ENCODE measurements around the gene RFPL4AL1. TPM values are rescaled to one million over a fixed set of nuclear protein-coding genes. Genes with fewer than 3 reads are reported as not detected.
"Not testable (repeated sequence)": the region's sequence is repeated elsewhere in the genome, so short reads cannot be mapped to it uniquely, and the experiment has no call there.

RFPL4AL1 gene
- not detected in 2 replicates for total RNA-seq

DNA sequence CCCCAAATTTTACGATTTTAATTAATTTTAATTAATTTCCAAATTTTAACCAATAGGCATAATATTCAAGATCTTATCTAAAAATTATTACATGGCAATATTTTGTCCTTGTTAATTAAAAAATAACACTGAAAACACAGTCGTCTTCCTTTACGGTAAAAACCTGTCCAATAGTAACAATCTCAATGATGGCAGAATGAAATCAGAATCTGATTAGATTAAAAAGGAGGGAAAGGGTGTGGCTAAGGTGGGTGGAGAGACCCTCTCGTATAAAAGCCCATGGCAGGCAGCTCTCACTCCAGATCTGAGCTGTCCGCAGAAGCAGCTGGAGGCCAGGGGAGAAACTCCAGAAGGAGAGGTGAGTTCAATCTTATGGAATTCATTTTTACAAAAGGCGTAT lies at the start of gene RFPL4AL1:
TSS of gene RFPL4AL1 (plus strand) at position 301 of the 400 bp plus-strand sequence. CDS start 2,687 bp downstream, outside the sequence.
- DNase-seq (ENCODE audit: low read depth); H3K4me3 ChIP-seq (ENCODE audit: low read depth, low read length): not testable (repeated sequence)

- H3K4me3 ChIP-seq (ENCODE audit: low read depth, low read length): no peak overlapping the region
- DNase-seq (ENCODE audit: low read depth): no peak
- TF ChIP-seq, protein P1, sequence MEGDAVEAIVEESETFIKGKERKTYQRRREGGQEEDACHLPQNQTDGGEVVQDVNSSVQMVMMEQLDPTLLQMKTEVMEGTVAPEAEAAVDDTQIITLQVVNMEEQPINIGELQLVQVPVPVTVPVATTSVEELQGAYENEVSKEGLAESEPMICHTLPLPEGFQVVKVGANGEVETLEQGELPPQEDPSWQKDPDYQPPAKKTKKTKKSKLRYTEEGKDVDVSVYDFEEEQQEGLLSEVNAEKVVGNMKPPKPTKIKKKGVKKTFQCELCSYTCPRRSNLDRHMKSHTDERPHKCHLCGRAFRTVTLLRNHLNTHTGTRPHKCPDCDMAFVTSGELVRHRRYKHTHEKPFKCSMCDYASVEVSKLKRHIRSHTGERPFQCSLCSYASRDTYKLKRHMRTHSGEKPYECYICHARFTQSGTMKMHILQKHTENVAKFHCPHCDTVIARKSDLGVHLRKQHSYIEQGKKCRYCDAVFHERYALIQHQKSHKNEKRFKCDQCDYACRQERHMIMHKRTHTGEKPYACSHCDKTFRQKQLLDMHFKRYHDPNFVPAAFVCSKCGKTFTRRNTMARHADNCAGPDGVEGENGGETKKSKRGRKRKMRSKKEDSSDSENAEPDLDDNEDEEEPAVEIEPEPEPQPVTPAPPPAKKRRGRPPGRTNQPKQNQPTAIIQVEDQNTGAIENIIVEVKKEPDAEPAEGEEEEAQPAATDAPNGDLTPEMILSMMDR (conservative IDR thresholded peaks at IDR 0.05; ENCODE audit: low read depth, low read length): no peak
These were observed 48.6 kb upstream of the RFPL4AL1 start for GRCh38 chr19:55720214-55720746.

DNA sequence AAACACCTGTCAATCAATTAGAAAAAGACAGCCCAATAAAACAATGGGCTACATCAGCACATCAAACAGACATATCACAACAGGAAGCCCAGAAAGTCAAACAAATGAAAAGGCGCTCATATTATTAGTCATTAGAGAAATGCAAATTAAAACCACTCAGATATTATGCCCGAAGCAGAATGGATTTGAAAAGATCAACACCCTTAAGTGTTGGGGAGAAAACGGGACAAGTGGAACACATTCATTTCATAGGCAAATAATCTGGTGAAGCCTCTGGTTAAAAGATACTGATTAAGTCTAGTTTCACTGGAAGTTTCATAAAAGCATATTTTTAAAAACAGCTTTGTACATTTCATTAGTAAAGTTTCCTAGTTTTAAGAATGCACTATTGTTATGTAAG lies 48.1 kb upstream of the RFPL4AL1 start:
- TF ChIP-seq, protein P1 (conservative IDR thresholded peaks at IDR 0.05; ENCODE audit: low read depth, low read length): no peak
- no peak overlapping the region for H3K4me3 ChIP-seq (ENCODE audit: low read depth, low read length)
- no peak for DNase-seq (ENCODE audit: low read depth)

DNA sequence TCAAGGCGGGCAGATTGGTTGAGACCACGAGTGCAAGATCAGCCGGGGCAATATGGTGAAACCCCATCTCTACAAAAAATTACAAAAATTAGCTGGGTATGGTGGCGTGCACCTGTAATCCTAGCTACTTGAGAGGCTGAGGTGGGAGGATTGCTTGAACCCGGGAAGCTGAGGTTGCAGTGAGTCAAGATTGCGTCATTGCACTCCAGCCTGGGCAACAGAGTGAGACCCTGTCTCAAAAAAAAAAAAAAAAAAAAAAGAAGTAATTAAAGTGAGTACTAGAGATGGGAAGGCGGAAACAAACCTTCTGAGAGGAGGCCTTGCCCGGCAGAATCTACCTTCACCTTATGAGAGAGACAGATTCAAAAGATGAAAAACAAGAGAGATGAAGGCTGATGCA lies 45.4 kb upstream of the RFPL4AL1 start:
- TF ChIP-seq, protein P1 (conservative IDR thresholded peaks at IDR 0.05; ENCODE audit: low read depth, low read length): no peak
- no peak for DNase-seq (ENCODE audit: low read depth)

GRCh38 chr19:55730378-55730777 lies 38.5 kb upstream of the RFPL4AL1 start:
- DNase-seq (ENCODE audit: low read depth); H3K4me3 ChIP-seq (ENCODE audit: low read depth, low read length): not testable (repeated sequence)

More for the DNA sequence above, 45.4 kb upstream of the RFPL4AL1 start:
- H3K4me3 ChIP-seq (ENCODE audit: low read depth, low read length): no peak overlapping the region

DNA sequence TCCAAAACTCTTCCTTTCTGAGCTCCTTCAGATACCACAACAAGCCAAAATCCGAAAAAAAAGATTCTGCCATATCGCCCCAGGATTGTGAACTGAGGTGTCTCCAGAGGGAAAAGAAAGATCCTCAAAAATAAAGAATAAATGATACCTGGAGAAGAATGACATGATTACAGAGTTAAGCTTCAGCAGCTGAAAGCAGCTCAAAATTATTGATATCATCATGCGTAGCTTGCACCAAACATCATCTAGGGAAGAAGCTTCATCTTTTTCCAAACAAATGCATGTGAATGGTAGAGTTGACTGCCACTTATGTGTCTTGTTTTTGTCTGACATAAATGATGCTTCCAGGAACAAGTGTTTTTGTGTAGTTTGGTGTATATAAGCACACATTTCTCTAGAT lies 30.6 kb upstream of the RFPL4AL1 start, which contains the start of gene NLRP9:
TSS of gene NLRP9 (minus strand) at position 101 of the 400 bp plus-strand sequence. CDS start at position 73, 28 bp downstream.
- DNase-seq (ENCODE audit: low read depth): no peak
- TF ChIP-seq, protein P1 (conservative IDR thresholded peaks at IDR 0.05; ENCODE audit: low read depth, low read length): no peak

GRCh38 chr19:55750715-55751114 lies 18.2 kb upstream of the RFPL4AL1 start:
- H3K4me3 ChIP-seq (ENCODE audit: low read depth, low read length): no peak overlapping the region
- no peak for DNase-seq (ENCODE audit: low read depth)
- TF ChIP-seq, protein P1 (conservative IDR thresholded peaks at IDR 0.05; ENCODE audit: low read depth, low read length): no peak

More for the DNA sequence above, 30.6 kb upstream of the RFPL4AL1 start, which contains the start of gene NLRP9:
- no peak within 1 kb of the TSS for H3K4me3 ChIP-seq (ENCODE audit: low read depth, low read length)

- TF ChIP-seq, protein P1 (conservative IDR thresholded peaks at IDR 0.05; ENCODE audit: low read depth, low read length): no peak
- no peak for DNase-seq (ENCODE audit: low read depth)
These were observed 15.5 kb upstream of the RFPL4AL1 start for GRCh38 chr19:55753401-55753800.

GRCh38 chr19:55756808-55757207 lies 12.1 kb upstream of the RFPL4AL1 start:
- not testable (repeated sequence) for DNase-seq (ENCODE audit: low read depth)

More at GRCh38 chr19:55753401-55753800, 15.5 kb upstream of the RFPL4AL1 start:
- H3K4me3 ChIP-seq (ENCODE audit: low read depth, low read length): no peak overlapping the region

GRCh38 chr19:55758797-55759196 lies 10.1 kb upstream of the RFPL4AL1 start, which contains the start of gene RFPL4A:
Gene RFPL4A (plus strand): TSS chr19:55759097. CDS start chr19:55761801, 2,704 bp downstream.
- not testable (repeated sequence) for H3K4me3 ChIP-seq (ENCODE audit: low read depth, low read length); DNase-seq (ENCODE audit: low read depth)

More at GRCh38 chr19:55756808-55757207, 12.1 kb upstream of the RFPL4AL1 start:
- not testable (repeated sequence) for H3K4me3 ChIP-seq (ENCODE audit: low read depth, low read length)

Data from epithelial cell of proximal tubule (primary cell).